Uterus (tissue), 2 donors: ENCODE results near the gene ZNF225.

Experiments
- POLR2A ChIP-seq, 2 donors: fragments of 450-650 bp; IDR thresholded peaks; one replicate each; pipeline ENCODE4 v1.6.1; 2016; ENCODE audit warnings: antibody characterized with exemption in 2 of 2, mild to moderate bottlenecking in 1 of 2, moderate library complexity in 1 of 2
- TF ChIP-seq, protein P1 (sequence below), 4 experiments: fragments of 200-600 bp in 2 of 4; fragments of 450-650 bp in 2 of 4; sonication (generic) in 2 of 4; IDR thresholded peaks; one replicate each; pipeline ENCODE4 v1.5.1; 2016 to 2019; ENCODE audit warnings: antibody characterized with exemption in 4 of 4, mild to moderate bottlenecking in 2 of 4, moderate library complexity in 1 of 4

GRCh38 chr19:44069415-44069814 lies 43.8 kb upstream of the ZNF225 start:
- TF ChIP-seq, protein P1, sequence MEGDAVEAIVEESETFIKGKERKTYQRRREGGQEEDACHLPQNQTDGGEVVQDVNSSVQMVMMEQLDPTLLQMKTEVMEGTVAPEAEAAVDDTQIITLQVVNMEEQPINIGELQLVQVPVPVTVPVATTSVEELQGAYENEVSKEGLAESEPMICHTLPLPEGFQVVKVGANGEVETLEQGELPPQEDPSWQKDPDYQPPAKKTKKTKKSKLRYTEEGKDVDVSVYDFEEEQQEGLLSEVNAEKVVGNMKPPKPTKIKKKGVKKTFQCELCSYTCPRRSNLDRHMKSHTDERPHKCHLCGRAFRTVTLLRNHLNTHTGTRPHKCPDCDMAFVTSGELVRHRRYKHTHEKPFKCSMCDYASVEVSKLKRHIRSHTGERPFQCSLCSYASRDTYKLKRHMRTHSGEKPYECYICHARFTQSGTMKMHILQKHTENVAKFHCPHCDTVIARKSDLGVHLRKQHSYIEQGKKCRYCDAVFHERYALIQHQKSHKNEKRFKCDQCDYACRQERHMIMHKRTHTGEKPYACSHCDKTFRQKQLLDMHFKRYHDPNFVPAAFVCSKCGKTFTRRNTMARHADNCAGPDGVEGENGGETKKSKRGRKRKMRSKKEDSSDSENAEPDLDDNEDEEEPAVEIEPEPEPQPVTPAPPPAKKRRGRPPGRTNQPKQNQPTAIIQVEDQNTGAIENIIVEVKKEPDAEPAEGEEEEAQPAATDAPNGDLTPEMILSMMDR (IDR thresholded peaks at IDR 0.05): no peak
- TF ChIP-seq POLR2A (IDR thresholded peaks at IDR 0.05): no peak
